Suprapubic skin (tissue), 3 donors: ENCODE results near the gene SS18L1.

Experiments used
- POLR2A ChIP-seq, 2 donors: fragments of 450-650 bp; IDR thresholded peaks; one replicate each; pipeline ENCODE4 v1.6.1; 2017; ENCODE audit warnings: antibody characterized with exemption in 2 of 2, mild to moderate bottlenecking in 2 of 2, moderate library complexity in 2 of 2
- TF ChIP-seq, protein P1 (sequence below), 2 donors: fragments of 200-600 bp in 1 of 2; fragments of 450-650 bp in 1 of 2; sonication (generic) in 1 of 2; IDR thresholded peaks; one replicate each; pipeline ENCODE4 v1.5.1; 2016 to 2019; ENCODE audit warnings: antibody characterized with exemption in 2 of 2, mild to moderate bottlenecking in 1 of 2, moderate library complexity in 1 of 2

DNA sequence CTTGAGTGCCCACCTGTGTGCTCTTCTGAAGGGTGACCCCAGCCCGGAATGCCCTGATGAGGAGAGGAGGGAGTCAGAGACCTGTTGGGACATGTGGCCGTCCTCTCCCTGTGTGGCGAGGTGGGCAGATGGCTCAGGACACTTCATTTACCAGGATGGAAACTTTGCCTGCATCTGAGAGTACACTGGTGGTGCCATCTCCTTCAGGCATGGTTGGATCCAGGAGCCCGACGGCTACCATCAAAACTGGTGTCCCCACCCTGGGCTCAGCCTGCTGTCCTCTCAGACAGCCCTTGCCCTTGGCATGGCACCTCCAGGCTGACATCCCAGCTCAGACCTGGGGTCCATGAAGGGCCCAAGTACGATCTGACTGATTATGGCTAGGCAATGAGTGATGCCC lies 87.7 kb downstream of the SS18L1 start:
- TF ChIP-seq, protein P1, sequence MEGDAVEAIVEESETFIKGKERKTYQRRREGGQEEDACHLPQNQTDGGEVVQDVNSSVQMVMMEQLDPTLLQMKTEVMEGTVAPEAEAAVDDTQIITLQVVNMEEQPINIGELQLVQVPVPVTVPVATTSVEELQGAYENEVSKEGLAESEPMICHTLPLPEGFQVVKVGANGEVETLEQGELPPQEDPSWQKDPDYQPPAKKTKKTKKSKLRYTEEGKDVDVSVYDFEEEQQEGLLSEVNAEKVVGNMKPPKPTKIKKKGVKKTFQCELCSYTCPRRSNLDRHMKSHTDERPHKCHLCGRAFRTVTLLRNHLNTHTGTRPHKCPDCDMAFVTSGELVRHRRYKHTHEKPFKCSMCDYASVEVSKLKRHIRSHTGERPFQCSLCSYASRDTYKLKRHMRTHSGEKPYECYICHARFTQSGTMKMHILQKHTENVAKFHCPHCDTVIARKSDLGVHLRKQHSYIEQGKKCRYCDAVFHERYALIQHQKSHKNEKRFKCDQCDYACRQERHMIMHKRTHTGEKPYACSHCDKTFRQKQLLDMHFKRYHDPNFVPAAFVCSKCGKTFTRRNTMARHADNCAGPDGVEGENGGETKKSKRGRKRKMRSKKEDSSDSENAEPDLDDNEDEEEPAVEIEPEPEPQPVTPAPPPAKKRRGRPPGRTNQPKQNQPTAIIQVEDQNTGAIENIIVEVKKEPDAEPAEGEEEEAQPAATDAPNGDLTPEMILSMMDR (IDR thresholded peaks at IDR 0.05), result no peak
- TF ChIP-seq POLR2A (IDR thresholded peaks at IDR 0.05), result no peak
